Fibroblast of skin of abdomen (primary cell): ENCODE results near the gene TOR2A.

Experiments
- DNase-seq: peaks from one replicate; pipeline ENCODE4 v3.0.0-alpha.2; 2013

The TOR2A gene

GRCh38 chr9:127741831-127742434 lies 6.8 kb upstream of the TOR2A start:
- DNase-seq, result peak; percentile 40

- DNase-seq, result no peak
These were observed 4.7 kb upstream of the TOR2A start for GRCh38 chr9:127739614-127740330.

GRCh38 chr9:127738666-127739065 lies 3.6 kb upstream of the TOR2A start:
- no peak for DNase-seq

- no peak for DNase-seq
These were observed 564 bp upstream of the TOR2A start for GRCh38 chr9:127735530-127736185.

- DNase-seq, result no peak
These were observed 797 bp downstream of the TOR2A start for GRCh38 chr9:127734247-127734746.

GRCh38 chr9:127733614-127734013 lies 1.5 kb downstream of the TOR2A start:
- no peak for DNase-seq

GRCh38 chr9:127732444-127732843 lies 2.6 kb downstream of the TOR2A start:
- no peak for DNase-seq

- DNase-seq, result no peak
These were observed 3.2 kb downstream of the TOR2A start for GRCh38 chr9:127731938-127732337.

GRCh38 chr9:127730799-127731410 lies 4.2 kb downstream of the TOR2A start:
- no peak for DNase-seq

- no peak for DNase-seq
These were observed 4.8 kb downstream of the TOR2A start for GRCh38 chr9:127730262-127730661.

GRCh38 chr9:127729522-127730256 lies 5.4 kb downstream of the TOR2A start:
- no peak for DNase-seq

- no peak for DNase-seq
These were observed 6.3 kb downstream of the TOR2A start for GRCh38 chr9:127728808-127729207.

GRCh38 chr9:127726871-127727270 lies 8.2 kb downstream of the TOR2A start:
- DNase-seq, result no peak

GRCh38 chr9:127724012-127724411 lies 11.1 kb downstream of the TOR2A start:
- no peak for DNase-seq

- DNase-seq, result peak; percentile 64
These were observed 11.7 kb downstream of the TOR2A start for GRCh38 chr9:127723444-127723843.

GRCh38 chr9:127723013-127723412 lies 12.1 kb downstream of the TOR2A start:
- DNase-seq, result no peak

GRCh38 chr9:127722055-127722745 lies 12.9 kb downstream of the TOR2A start:
- DNase-seq, result no peak

GRCh38 chr9:127721391-127721821 lies 13.7 kb downstream of the TOR2A start:
- DNase-seq, result no peak

GRCh38 chr9:127720865-127721227 lies 14.2 kb downstream of the TOR2A start:
- DNase-seq, result no peak

GRCh38 chr9:127720031-127720864 lies 14.8 kb downstream of the TOR2A start:
- DNase-seq, result no peak

GRCh38 chr9:127717766-127718165 lies 17.3 kb downstream of the TOR2A start:
- no peak for DNase-seq
